OCI-M2 (cell line): ENCODE data around the gene CHD3.

Experiments
- DNase-seq: peaks from one replicate; lab custom pipeline; 2025; ENCODE audit not compliant: unreplicated experiment; lab: John Stamatoyannopoulos, UW

CHD3 gene

GRCh38 chr17:7864995-7865650 is 23.5 kb upstream of the CHD3 start:
- no peak for DNase-seq

GRCh38 chr17:7867881-7868329 is 20.7 kb upstream of the CHD3 start:
- no peak for DNase-seq

DNA sequence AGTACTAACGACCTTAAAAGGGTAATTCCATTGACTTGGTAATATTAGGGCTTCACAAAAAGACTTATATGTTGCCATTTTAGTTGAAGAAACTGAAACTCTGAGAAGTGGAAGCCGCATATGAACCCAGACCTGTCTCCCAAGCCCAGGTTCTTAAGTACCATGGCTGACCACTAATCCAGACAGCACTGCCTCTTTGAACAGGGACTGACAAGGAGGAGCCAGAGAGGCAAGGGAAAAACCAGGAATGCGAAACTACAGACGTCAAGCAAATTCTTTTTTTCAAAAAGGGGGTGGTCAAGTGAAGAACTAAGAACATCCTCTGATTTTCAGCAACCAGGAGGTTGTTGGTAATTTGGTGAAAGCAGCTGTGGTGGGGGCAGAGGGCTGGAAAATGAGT is 15.5 kb upstream of the CHD3 start:
- no peak for DNase-seq

GRCh38 chr17:7875804-7876370 is 12.7 kb upstream of the CHD3 start:
- no peak for DNase-seq

DNA sequence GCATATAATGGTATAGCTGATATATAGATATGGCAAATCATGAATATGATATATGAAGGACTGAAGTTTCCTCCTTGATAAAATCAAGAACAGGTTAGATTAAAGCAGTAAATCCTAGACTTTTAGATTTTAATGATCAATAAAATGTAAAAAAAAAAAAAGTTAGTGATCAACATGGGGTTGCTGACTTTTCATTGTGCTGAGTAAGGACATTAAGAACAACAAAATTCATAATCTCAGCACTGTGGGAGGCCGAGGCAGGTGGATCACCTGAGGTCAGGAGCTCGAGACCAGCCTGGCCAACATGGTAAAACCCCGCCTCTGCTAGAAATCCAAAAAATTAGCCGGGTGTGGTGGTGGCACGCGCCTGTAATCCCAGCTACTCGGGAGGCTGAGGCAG is 10.4 kb upstream of the CHD3 start:
- no peak for DNase-seq

GRCh38 chr17:7880076-7880868 is 8.3 kb upstream of the CHD3 start:
- no peak for DNase-seq

GRCh38 chr17:7881276-7882054 is 7.1 kb upstream of the CHD3 start:
- no peak for DNase-seq

GRCh38 chr17:7882068-7882467 is 6.5 kb upstream of the CHD3 start:
- no peak for DNase-seq

DNA sequence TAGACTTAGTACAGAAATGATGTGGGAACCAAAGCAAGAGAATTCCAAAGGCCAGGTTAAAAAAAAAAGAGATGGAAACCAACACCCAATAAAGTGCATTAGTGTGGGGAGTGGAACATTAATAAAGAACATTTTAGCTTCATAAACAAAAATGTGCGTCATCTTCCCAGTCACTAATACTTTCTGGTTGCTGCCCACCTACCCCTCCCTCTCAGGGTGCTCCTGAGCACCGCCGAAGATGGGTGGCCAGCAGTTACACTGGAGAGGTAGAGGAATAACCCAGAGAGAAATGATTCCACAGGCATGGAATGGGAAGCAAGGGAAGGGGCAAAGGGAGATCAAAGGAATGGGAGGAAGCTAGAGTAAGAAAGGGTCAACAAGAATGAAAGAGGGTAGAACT is 6.0 kb upstream of the CHD3 start:
- DNase-seq, result no peak

DNA sequence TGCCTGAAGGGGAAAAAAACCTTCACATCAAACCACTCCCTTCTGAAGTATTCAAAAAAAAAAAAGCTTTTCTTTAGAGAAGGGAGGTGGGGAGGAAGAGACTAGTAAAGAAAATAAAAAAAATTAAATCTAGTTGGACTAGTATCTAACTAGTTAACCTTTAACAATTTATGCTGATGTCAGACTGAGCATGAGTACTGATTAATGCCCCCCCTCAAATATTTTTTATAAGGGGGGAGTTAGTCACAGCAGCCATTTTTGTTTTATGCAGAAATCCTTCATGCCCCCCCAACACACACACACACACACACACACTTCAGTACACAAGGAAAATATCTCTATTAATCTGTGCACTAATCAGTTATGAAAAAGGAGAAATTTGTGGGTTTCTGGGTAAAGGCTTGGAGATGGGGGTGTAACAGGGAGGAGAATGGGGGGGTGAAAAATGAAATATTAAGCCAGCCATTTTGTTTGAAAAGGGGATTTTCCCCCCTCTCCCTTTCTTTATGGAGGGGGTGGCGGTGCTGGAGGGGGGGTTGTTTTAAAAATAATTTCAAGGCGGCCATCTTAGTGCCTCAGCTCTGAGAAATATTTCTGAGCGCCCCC is 4.7 kb upstream of the CHD3 start:
- no peak for DNase-seq

DNA sequence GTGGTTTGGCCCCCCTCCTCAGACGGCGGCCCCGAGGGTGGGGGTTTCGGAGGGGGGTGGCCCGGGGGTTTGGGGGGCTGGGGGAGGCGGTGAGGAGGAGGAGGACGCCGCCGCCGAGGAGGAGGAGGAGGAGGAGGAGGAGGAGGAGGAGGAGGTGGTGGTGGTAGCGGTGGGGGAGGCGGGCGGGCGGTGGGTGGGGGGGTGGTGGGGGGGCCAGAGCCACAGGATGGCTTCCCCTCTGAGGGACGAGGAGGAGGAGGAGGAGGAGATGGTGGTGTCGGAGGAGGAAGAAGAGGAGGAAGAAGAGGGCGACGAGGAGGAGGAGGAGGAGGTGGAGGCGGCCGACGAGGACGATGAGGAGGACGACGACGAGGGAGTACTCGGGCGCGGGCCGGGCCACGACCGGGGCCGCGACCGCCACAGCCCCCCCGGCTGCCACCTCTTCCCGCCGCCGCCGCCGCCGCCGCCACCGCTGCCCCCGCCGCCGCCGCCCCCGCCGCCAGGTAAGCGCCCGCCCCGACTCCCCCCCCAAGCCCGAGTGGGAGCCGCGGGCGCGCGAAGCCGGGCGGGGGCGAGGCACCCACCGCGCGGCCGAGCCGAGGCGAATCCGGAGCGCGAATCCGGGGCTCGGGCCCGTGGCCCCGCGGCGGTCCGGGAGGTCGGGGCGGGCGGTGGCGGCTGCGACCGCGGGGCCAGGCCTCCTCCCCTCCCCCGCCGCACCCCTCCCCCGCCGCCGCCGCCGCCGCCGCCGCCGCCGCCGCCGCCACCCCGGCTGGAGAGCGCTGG is 3.8 kb upstream of the CHD3 start:
- no peak for DNase-seq

- no peak for DNase-seq
Observed at GRCh38 chr17:7885367-7886226, 3.0 kb upstream of the CHD3 start.

DNA sequence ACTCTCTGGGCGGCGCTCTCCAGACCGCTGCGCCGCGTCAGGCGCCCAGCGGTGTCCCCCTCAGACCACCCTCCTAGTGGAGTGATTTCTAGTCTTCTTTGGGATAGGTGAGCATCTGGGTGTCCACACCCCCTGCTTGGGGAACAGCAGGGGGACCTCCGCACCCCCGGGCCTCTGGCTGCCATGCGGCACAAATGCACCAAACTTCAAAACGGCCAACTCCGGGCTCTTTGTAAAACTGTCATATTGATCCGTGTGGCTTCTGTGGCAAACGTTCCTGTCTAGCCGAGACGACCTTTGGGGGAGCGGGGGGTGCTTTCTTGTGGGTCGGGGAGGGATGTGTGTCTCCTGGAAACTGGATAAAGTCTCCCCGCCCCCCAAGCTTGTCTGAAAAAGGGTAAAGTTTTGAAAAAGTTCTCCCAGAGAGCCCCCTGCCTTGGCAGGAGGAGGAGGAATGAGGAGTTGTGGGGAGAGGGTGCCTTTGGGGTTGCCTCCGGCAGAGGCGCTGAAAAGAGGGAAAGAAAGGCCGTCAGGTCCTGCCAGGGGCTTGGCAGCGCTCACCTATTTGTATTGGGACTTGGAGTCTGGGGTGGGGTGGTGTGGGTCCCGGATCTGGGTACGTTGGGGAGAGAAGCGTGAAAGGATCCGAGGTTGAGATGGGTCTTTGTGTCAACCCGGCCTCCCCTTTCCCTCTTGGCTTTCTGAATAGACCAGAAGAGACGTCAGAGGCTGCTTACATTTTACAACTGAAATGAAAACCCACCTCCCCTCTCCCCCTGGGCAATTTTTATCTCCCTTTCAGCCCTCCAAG is 2.2 kb upstream of the CHD3 start:
- DNase-seq, result no peak

DNA sequence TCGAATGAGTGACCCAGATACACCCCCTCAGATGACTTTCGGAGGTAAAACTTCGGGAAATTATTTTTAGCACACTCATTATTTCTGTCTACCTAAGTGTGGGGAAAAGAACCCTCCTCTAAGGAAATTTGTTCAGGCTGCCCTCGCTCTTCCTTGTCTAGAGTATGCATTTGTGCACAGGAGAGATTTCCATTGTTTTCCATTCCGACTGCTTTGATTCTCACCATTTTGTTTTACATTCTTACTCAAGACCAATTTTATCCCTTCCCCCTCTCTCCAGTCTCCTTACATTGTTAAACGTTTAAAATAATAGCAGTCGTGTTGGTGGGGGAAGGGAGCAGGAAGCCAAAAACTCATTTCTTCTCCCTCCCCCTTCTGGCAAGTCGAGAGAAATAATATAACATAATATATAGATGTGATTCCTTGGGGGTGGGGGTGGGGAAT is 1.5 kb upstream of the CHD3 start:
- DNase-seq, result no peak

DNA sequence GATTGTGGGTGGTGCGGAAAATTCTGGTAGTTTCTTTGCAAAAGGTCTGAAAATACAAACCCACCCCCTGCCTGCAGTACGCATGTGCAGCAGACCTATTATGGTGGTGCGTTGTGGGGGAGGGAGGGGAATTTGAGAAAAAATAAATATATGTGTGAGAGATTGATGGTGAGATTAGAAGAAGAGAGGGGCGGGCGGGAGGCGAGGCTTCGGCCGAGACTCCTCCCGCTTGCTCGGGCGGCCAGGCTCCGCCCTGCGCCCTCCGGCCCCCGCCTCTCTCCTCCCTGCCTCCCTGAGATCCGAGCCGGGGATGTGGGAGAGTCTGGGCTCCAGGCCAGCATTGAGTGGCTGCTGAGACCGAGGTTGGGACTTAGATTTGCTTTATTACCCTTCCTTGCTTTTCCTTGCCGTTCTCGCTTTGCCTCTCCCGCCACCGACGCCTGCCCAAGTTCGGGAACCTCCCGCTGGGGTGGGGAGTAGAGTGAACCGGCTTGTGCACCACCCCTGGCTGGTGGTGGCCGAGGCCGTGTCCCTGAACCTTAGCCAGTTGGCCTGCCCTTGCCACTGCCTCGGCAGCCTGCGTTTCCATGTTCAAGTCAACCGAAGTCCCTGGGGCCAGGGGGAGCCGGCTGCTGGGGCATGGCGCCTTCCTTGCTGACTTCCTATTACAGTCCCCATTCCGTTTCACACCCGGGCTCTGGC is 956 bp upstream of the CHD3 start:
- no peak for DNase-seq

DNA sequence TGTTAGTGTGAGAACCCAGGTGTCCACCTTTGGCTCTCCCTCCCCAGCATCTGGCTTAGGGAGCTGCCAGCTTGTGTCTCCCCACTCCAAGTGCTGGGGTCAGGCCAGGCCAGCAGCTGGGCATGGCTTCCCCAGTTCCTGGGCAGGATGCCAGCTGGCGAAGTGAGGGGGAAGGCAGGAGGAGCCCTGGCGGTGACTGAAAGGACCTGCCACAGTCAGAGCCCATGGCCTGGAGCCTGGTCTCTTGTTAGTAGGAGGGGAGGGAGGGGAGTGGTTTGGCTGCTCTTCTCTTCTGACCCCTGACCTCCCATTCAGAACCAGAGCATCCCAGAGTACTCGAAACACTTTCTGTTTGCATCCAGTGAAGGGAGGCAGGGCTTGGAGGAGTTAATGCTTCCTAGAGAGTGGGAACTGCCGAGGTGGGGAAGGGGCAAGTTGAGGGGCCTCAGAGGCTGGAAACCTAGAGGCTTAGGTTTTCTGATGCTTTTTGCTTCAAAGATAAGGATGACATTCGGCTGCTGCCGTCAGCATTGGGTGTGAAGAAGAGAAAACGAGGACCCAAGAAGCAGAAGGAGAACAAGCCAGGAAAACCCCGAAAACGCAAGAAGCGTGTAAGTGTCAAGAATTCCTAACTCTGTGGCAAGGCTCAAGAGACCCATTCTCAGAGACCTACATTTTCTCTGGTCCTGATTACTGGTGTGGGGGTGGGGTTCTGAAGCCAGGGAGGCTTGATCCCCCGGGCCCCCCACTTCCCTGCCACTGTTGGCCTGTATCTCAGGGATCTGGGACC is 772 bp downstream of the CHD3 start:
- no peak for DNase-seq
